ENCODE results near the gene TST.

GRCh38 chr22:37057796-37058510, 38.7 kb upstream of the TST start:
- TF ChIP-seq POLR2A (IDR thresholded peaks at IDR 0.05; ENCODE audit: low read depth, low read length) (no peak), CTCF (IDR thresholded peaks at IDR 0.05 in 2 of 3, conservative IDR thresholded peaks at IDR 0.05 in 1 of 3; ENCODE audit: control insufficient read depth in 2 of 3, extremely low read depth in 1 of 3, insufficient read depth in 1 of 3, low read depth in 3 of 3, low read length in 3 of 3) (no peak), SP1 (IDR thresholded peaks at IDR 0.05; ENCODE audit: low read depth, low read length) (no peak), REST (IDR thresholded peaks at IDR 0.05; ENCODE audit: low read depth, low read length) (no peak), EED (IDR thresholded peaks at IDR 0.05; ENCODE audit: low read depth) (no peak), CHD1 (IDR thresholded peaks at IDR 0.05; ENCODE audit: low read depth, low read length) (no peak), PBX3 (IDR thresholded peaks at IDR 0.05; ENCODE audit: insufficient replicate concordance, low read depth, low read length) (no peak), SIN3A (IDR thresholded peaks at IDR 0.05; ENCODE audit: low read depth, low read length) (no peak), EZH2 (IDR thresholded peaks at IDR 0.05; ENCODE audit: borderline replicate concordance, control insufficient read depth, low read depth, low read length) (no peak), GABPA (IDR thresholded peaks at IDR 0.05; ENCODE audit: low read depth) (no peak), KDM1A (IDR thresholded peaks at IDR 0.05; ENCODE audit: borderline replicate concordance) (no peak), SMARCA5 (IDR thresholded peaks at IDR 0.05) (no peak), GATAD2B (conservative IDR thresholded peaks at IDR 0.05; ENCODE audit: low read depth) (no peak)
